UCSD-AML1 (cell line): Measurements from ENCODE around the gene CHRM4.
"Not testable (repeated sequence)": the region's sequence is repeated elsewhere in the genome, so short reads cannot be mapped to it uniquely, and the experiment has no call there.

Source experiments
- DNase-seq: peaks from one replicate; lab custom pipeline; 2025; ENCODE audit not compliant: unreplicated experiment; lab: John Stamatoyannopoulos, UW

CHRM4 gene

GRCh38 chr11:46382646-46383403, 8.8 kb downstream of the CHRM4 start:
- DNase-seq, result no peak

- no peak for DNase-seq
Observed at GRCh38 chr11:46381819-46382645, 9.5 kb downstream of the CHRM4 start.

- DNase-seq, result no peak
Observed at GRCh38 chr11:46381048-46381818, 10.3 kb downstream of the CHRM4 start, which contains the start of gene MDK. Gene MDK (plus strand): TSS chr11:46381669. CDS start chr11:46382058, 389 bp downstream.

DNA sequence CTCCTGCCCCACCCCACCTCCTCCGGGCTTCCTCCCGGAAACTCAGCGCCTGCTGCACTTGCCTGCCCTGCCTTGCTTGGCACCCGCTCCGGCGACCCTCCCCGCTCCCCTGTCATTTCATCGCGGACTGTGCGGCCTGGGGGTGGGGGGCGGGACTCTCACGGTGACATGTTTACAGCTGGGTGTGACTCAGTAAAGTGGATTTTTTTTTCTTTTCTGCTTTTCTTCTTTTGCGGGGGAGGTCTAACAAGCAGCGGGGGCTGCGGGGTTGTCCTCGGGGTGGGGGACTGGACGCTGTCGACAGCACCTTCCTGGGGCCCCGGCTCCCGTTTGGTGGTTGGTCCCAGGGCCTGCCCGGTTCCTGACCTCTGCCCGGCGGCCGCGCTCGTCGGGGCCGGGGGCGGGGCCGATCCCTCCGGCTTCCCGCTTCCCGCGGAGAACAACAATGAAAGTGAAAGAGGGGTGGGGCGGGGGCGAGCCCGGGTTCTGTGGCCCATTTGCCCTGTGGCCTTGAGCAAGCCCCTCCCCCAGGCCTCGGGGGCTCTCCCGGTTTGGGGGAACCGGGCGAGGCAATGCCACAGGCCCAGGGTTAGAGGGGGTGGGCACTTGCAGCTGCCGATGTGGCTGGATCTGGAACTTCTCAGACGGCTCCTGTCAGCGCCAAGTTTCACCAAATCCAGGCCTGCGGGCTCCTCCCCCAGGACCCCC, 11.1 kb downstream of the CHRM4 start:
- DNase-seq, result no peak

DNA sequence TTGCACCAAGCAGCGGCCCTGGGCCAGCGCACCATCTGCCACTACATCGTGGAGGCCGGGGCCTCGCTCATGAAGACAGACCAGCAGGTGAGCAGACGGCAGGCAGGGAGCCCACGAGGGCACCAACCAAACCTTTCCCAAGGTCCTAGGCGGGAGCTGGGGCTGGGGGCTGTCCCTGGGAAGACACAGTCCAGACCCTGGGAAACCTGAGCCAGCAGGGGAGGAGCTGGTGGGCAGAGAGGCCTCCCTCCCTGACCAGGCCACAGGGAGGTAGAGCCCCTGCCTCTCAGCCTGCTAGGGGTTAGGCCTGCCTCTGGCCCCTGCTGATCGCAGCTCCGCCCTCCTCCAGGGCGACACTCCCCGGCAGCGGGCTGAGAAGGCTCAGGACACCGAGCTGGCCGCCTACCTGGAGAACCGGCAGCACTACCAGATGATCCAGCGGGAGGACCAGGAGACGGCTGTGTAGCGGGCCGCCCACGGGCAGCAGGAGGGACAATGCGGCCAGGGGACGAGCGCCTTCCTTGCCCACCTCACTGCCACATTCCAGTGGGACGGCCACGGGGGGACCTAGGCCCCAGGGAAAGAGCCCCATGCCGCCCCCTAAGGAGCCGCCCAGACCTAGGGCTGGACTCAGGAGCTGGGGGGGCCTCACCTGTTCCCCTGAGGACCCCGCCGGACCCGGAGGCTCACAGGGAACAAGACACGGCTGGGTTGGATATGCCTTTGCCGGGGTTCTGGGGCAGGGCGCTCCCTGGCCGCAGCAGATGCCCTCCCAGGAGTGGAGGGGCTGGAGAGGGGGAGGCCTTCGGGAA, 11.9 kb downstream of the CHRM4 start:
- not testable (repeated sequence) for DNase-seq

GRCh38 chr11:46378811-46379481, 12.6 kb downstream of the CHRM4 start:
- no peak for DNase-seq

DNA sequence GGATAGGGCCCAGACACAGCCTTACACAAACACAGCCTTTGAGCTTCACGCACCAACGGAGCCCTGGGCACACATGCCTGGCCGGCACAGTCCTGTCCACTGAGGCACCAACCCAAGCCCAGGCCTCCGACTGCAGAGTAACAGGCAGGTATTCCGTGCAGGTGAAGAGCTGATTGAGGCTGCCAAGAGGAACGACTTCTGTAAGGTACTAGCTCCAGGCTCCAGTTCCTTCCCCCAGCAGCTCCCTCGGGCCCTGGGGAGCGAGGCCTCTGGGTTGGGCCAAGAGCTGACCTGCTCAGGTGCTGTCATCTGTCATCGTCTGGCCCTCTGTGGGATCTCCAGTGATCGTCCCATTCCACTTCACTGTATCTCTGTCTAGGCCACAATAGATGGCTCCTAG, 13.3 kb downstream of the CHRM4 start:
- no peak for DNase-seq

DNA sequence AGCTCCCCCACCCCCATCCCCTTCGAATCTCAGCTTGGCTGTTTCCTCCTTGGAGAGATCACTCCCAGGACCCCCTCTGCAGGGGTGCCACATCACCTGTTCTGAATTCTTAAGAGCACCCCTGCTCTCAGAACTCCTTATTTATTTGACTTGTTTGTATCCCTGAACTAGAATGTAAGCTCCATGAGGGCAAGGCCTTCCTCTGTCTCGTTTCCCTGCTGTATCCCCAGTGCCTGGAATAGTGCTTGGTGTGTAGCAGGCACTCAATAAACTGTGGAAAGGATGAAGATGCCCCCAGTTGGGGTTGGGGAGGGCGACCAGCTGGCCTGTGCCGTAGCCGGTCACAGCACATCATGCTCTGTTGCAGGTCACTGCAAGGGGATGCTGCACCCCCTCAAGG, 13.7 kb downstream of the CHRM4 start:
- DNase-seq, result no peak

DNA sequence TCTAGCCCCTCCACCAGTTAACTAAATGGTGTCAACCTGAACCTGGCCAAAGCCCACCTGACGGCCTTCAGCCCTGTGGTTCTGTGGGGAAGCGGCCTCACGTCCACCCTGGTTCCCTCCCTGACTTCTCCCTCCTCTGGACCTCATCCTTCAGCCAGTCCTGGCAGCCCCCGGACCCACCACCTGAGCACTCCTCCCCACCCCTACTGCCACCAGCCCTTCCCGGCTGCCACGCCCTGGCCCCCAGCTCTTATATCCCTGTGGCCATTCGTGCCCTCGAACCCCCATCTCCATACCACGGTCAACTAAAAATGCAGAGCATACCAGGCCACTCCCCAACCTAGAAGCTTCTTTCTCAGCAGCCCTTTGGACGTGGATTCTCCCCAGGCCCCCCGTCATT, 14.3 kb downstream of the CHRM4 start:
- no peak for DNase-seq

DNA sequence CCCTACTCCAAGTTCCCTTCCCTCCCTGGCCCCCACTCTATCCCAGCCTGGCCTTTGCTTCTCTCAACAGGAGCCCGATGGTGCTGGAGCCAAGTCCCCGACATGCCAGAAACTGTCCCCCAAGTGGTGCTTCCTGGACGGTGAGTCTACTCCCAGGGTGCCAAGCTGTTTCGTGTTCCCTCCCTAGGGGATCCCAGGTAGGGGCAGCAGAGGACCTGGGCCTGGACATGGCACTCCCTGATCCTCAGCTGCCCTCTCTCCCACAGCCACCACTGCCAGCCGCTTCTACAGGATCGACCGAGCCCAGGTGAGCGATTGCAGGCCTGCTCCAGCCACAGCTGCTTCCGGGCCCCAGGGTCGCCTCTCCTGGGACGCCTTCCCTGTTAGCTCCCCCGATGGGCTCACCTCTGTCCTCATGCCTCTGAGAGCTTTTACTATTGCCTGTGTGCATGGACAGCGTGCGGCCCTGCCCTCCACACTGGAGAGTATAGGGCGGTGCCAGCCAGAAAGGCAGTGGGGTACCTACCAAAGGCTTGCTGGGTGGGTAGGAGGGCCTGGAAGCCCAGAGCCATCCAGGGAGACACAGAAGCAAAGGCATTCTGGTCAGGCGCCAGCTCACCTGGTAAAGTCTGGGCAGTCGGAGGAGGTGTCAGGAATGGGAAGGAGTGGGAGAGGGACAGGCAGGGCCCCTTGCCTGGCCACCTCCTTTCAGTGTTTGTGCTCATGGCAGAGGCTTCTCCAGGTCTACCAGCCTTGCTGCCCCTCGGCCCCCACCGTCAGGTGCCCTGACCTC, 15.1 kb downstream of the CHRM4 start:
- no peak for DNase-seq

DNA sequence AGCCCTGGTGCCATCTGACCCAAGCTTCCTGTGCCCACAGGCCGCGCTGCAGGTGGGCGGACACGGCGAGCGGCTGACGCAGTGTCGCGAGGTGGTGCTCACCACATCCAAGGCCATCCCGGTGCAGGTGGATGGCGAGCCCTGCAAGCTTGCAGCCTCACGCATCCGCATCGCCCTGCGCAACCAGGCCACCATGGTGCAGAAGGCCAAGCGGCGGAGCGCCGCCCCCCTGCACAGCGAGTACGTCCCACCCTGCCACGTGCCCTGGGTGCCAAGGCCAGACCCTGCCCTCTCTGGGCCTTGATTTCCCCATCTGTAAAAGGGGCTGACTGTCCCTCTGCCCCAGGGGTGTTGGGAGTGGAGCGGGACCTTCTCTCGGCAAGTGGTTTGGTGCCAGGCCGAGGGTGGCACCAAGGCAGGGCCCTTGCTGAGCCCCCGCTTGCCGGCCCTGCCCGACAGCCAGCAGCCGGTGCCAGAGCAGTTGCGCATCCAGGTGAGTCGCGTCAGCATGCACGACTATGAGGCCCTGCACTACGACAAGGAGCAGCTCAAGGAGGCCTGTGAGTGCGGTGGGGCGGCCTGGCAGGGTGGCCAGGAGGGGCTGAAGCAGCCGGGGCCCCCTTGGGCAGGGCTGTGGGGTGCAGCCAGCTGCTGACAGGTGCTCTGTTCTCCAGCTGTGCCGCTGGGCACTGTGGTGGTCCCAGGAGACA, 16.0 kb downstream of the CHRM4 start:
- DNase-seq, result no peak

DNA sequence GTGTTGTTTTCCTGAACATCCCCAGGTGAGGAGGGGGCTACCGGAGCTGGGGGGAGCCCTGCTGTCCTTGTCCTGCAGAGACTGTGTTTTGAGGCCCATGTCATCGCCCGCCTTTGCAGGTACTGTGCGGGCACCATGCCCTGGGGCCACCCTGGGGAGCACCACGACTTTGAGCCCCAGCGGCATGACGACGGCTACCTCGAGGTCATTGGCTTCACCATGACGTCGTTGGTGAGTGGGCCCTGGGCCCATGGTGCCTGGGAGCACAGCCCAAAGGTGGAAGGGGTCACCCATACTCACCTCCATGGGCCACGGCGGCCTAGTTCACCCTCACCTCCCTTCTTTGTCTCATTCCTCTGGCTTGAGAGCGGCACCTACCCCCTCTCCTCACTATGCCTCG, 16.8 kb downstream of the CHRM4 start:
- DNase-seq, result no peak

DNA sequence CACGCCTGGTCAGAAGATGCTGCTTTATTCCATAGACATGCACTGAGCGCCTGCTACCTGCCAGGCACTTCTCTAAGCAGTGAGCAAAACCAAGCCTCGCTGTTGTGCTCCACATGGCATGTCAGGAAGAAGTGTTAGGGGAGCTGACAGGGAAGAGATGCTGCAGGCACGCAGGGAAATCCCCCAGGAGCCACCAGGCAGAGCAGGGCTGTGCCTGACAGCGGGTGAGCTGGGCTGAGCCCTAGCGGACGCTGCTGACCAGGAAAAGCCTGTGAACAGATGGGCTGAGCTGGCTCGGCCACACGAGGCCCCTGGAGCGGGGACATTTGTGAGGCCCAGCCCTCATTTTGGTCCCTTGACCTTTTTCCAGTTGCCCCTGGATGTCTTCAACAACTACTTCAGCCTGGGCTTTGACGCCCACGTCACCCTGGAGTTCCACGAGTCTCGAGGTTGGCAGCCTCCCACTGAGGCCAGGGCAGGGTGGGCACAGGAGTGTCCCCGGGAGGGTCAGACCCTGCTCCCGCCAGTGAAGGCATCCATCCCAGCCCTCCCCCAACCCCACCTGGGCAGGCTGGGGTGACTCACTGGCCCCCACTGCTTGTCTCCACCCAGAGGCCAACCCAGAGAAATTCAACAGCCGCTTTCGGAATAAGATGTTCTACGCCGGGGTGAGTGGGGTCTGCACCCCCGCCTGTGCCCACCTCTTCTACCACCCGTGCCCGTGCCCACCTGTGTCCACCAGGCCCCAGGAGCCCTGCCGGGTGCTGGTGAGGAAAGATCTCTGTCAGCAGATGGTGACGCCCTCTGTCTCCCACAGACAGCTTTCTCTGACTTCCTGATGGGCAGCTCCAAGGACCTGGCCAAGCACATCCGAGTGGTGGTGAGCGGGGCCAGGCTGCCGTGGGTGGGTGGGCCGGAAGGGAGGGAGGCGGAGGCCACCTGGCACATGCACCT, 17.5 kb downstream of the CHRM4 start:
- no peak for DNase-seq

DNA sequence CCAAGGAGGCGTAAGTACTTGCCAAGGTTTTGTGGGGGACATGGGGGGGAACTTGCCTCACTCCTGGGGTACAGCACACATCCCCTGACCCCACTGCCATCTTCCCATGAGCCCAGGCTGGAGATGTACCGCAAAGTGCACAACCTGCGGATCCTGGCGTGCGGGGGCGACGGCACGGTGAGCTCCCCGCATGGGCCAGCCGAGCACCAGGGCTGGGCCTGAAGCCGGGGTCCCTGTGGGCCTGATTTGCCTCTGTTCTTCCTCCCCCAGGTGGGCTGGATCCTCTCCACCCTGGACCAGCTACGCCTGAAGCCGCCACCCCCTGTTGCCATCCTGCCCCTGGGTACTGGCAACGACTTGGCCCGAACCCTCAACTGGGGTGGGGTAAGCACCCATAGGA, 19.1 kb downstream of the CHRM4 start:
- DNase-seq, result not testable (repeated sequence)

GRCh38 chr11:46372086-46372485, 19.5 kb downstream of the CHRM4 start:
- no peak for DNase-seq

DNA sequence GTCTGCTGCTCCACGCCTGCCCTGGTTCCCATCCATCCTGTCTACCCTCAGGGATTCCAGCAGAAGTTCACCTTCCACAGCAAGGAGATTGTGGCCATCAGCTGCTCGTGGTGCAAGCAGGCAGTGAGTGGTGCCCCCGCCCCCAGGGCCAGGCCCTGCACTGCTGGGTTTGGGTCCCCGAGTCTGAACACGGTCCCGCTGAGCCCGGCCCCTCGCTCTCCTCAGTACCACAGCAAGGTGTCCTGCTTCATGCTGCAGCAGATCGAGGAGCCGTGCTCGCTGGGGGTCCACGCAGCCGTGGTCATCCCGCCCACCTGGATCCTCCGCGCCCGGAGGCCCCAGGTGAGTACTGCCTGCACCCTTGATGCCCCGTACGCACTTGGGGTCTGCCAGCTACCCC, 20.3 kb downstream of the CHRM4 start:
- not testable (repeated sequence) for DNase-seq

DNA sequence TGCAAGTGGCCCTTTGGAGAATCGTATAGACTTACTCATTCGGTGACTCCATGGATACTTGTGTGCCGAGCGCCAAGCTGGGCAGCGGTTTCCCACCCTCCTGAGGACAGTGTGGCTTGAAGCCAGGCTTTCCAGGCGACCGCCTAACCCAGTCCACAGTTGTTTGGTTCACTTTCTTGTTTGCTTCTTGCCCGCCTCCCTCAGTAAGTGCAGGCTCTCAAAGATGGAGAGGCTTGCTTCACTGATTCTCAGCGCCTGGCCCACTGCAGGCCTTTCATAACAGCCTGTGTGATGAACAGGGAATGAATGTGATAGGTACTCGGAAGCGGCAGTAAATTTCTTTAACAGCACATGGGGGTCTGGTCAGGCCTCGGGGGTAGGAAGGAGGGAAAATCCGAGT, 21.3 kb downstream of the CHRM4 start:
- no peak for DNase-seq
